G401.6 (cell line): ENCODE results near the gene GPT2.
A peak's percentile ranks its signal among the peaks of the same experiment; 100 is the strongest.

Experiments used
- FAIRE-seq: peaks from 2 replicates; lab custom pipeline; 2012; peaks lifted over from hg19 to GRCh38; lab: Jason Lieb, UNC

Gene GPT2

GRCh38 chr16:46883690-46884512 is at the start of gene GPT2:
GPT2 (plus strand) TSS chr16:46884362; CDS start chr16:46884716, 354 bp downstream.
- FAIRE-seq, result peak; percentile 81

GRCh38 chr16:46836534-46837530 is 47.3 kb upstream of the GPT2 start:
- FAIRE-seq, result peak; percentile 11

- FAIRE-seq, result no peak
These were observed 44.1 kb upstream of the GPT2 start for GRCh38 chr16:46839986-46840443.

- no peak for FAIRE-seq
These were observed 41.8 kb upstream of the GPT2 start for GRCh38 chr16:46842192-46842895.

- FAIRE-seq, result no peak
These were observed 40.1 kb upstream of the GPT2 start for GRCh38 chr16:46843898-46844642.

GRCh38 chr16:46844771-46845170 is 39.4 kb upstream of the GPT2 start:
- FAIRE-seq, result no peak

GRCh38 chr16:46845952-46846351 is 38.2 kb upstream of the GPT2 start:
- no peak for FAIRE-seq

GRCh38 chr16:46848768-46849764 is 35.1 kb upstream of the GPT2 start:
- no peak for FAIRE-seq

- no peak for FAIRE-seq
These were observed 33.3 kb upstream of the GPT2 start for GRCh38 chr16:46850619-46851555.

GRCh38 chr16:46852130-46852529 is 32.0 kb upstream of the GPT2 start:
- FAIRE-seq, result no peak

- FAIRE-seq, result peak; percentile 64
These were observed 30.3 kb upstream of the GPT2 start for GRCh38 chr16:46853713-46854443.

GRCh38 chr16:46854846-46855245 is 29.3 kb upstream of the GPT2 start:
- FAIRE-seq, result no peak

- no peak for FAIRE-seq
These were observed 28.8 kb upstream of the GPT2 start for GRCh38 chr16:46855389-46855788.

- no peak for FAIRE-seq
These were observed 26.7 kb upstream of the GPT2 start for GRCh38 chr16:46857368-46857945.

- no peak for FAIRE-seq
These were observed 26.0 kb upstream of the GPT2 start for GRCh38 chr16:46858151-46858550.

- no peak for FAIRE-seq
These were observed 24.4 kb upstream of the GPT2 start for GRCh38 chr16:46859719-46860152.

- FAIRE-seq, result no peak
These were observed 21.4 kb upstream of the GPT2 start for GRCh38 chr16:46862555-46863447.
